KMS-11 (cell line): Measurements from ENCODE around the gene VASN.

Source experiments
- H2AFZ ChIP-seq: fragments of 200-600 bp; sonication (generic); 2 replicates; pipeline ENCODE4 v1.6.1; 2016; ENCODE audit warnings: antibody characterized with exemption, mixed run types, low read depth
- H3K27ac ChIP-seq: fragments of 200-600 bp; sonication (generic); 2 replicates; pipeline ENCODE4 v1.6.1; 2016; ENCODE audit warnings: mild to moderate bottlenecking, mixed run types
- H3K27me3 ChIP-seq: fragments of 200-600 bp; sonication (generic); 2 replicates; pipeline ENCODE4 v1.6.1; 2017; ENCODE audit warnings: mild to moderate bottlenecking, low read depth, mixed run types, moderate library complexity; ENCODE audit not compliant: insufficient read depth
- H3K36me3 ChIP-seq: fragments of 200-600 bp; sonication (generic); 2 replicates; pipeline ENCODE4 v1.6.1; 2017; ENCODE audit warnings: mild to moderate bottlenecking, mixed run types; ENCODE audit not compliant: insufficient read depth
- H3K4me1 ChIP-seq: fragments of 200-600 bp; sonication (generic); 2 replicates; pipeline ENCODE4 v1.6.1; 2016; ENCODE audit warnings: mild to moderate bottlenecking, low read depth, mixed run types; ENCODE audit not compliant: poor library complexity, severe bottlenecking
- H3K4me2 ChIP-seq: fragments of 200-600 bp; sonication (generic); 2 replicates; pipeline ENCODE4 v1.7.0; 2016; ENCODE audit warnings: mild to moderate bottlenecking, mixed run types
- H3K4me3 ChIP-seq: fragments of 200-600 bp; sonication (generic); IDR thresholded peaks from 2 replicates; pipeline ENCODE4 v1.6.1; 2017; ENCODE audit warnings: low read depth, low read length, mixed read lengths; ENCODE audit not compliant: insufficient read depth
- H3K79me2 ChIP-seq: fragments of 200-600 bp; sonication (generic); 2 replicates; pipeline ENCODE4 v1.6.1; 2016; ENCODE audit warnings: low read depth, mixed run types; ENCODE audit not compliant: insufficient read depth
- H3K9ac ChIP-seq: fragments of 200-600 bp; sonication (generic); 2 replicates; pipeline ENCODE4 v1.6.1; 2016; ENCODE audit warnings: mild to moderate bottlenecking, mixed run types
- H4K20me1 ChIP-seq: fragments of 200-600 bp; sonication (generic); 2 replicates; pipeline ENCODE4 v1.6.1; 2016; ENCODE audit warnings: mild to moderate bottlenecking, mixed run types; ENCODE audit not compliant: insufficient read depth
- CTCF ChIP-seq: fragments of 200-600 bp; sonication (generic); conservative IDR thresholded peaks from 2 replicates; pipeline ENCODE4 v1.6.1; 2017; ENCODE audit warnings: low read depth, mild to moderate bottlenecking, antibody characterized with exemption, low read length, moderate library complexity, mixed read lengths

VASN gene

GRCh38 chr16:4395055-4395726 lies 23.5 kb downstream of the VASN start:
- H2AFZ ChIP-seq: no peak overlapping the region
- no peak overlapping the region for H3K4me2 ChIP-seq
- H3K79me2 ChIP-seq: no peaks in the 10 kb centered on the region
- no peaks in the 10 kb centered on the region for H3K27me3 ChIP-seq
- H3K9ac ChIP-seq: no peak overlapping the region
- peaks cover 7% of the 10 kb centered on the region; the same call in 1 of the 2 replicates for H3K36me3 ChIP-seq
- H3K27ac ChIP-seq: no peak overlapping the region
- no peaks in the 10 kb centered on the region for H4K20me1 ChIP-seq
- TF ChIP-seq CTCF: no peak
- no peaks in the 10 kb centered on the region for H3K4me1 ChIP-seq
- no peak overlapping the region for H3K4me3 ChIP-seq

GRCh38 chr16:4399001-4399730 lies 27.5 kb downstream of the VASN start:
- TF ChIP-seq CTCF: no peak
- H3K4me1 ChIP-seq: no peaks in the 10 kb centered on the region
- no peak overlapping the region for H3K4me3 ChIP-seq
- H3K79me2 ChIP-seq: no peaks in the 10 kb centered on the region
- H3K4me2 ChIP-seq: no peak overlapping the region
- no peak overlapping the region for H2AFZ ChIP-seq
- H3K9ac ChIP-seq: no peak overlapping the region
- no peak overlapping the region for H3K27ac ChIP-seq
- peaks cover 11% of the 10 kb centered on the region; the same call in 1 of the 2 replicates for H3K36me3 ChIP-seq
- no peaks in the 10 kb centered on the region for H4K20me1 ChIP-seq
- H3K27me3 ChIP-seq: no peaks in the 10 kb centered on the region

- no peak for TF ChIP-seq CTCF
- no peak overlapping the region for H3K9ac ChIP-seq
- no peak overlapping the region for H2AFZ ChIP-seq
- no peaks in the 10 kb centered on the region for H4K20me1 ChIP-seq
- H3K27me3 ChIP-seq: no peaks in the 10 kb centered on the region
- no peak overlapping the region for H3K4me3 ChIP-seq
- H3K4me1 ChIP-seq: no peaks in the 10 kb centered on the region
- H3K36me3 ChIP-seq: peaks cover 11% of the 10 kb centered on the region; the same call in 1 of the 2 replicates
- no peak overlapping the region for H3K27ac ChIP-seq
- no peaks in the 10 kb centered on the region for H3K79me2 ChIP-seq
- H3K4me2 ChIP-seq: no peak overlapping the region
These were observed 29.4 kb downstream of the VASN start for GRCh38 chr16:4401094-4401501.

GRCh38 chr16:4401510-4401909 lies 29.9 kb downstream of the VASN start:
- Histone ChIP-seq H2AFZ (no peak overlapping the region), H3K36me3 (peaks cover 11% of the 10 kb centered on the region; the same call in 1 of the 2 replicates), H4K20me1 (no peaks in the 10 kb centered on the region), H3K9ac (no peak overlapping the region), H3K4me1 (no peaks in the 10 kb centered on the region), H3K27ac (no peak overlapping the region), H3K79me2 (no peaks in the 10 kb centered on the region), H3K27me3 (no peaks in the 10 kb centered on the region), H3K4me3 (no peak overlapping the region), H3K4me2 (no peak overlapping the region)
- TF ChIP-seq CTCF: no peak
